PC-3 (cell line): ENCODE data around the gene ARID5B.

Experiments
- CTCF ChIP-seq: fragments of 300-600 bp; sonication (generic); conservative IDR thresholded peaks from 2 replicates; pipeline ENCODE4 v1.5.1; 2017; ENCODE audit warnings: antibody characterized with exemption, low read depth, mild to moderate bottlenecking, low read length
- EZH2 ChIP-seq: fragments of 300-600 bp; sonication (generic); IDR thresholded peaks from one replicate; pipeline ENCODE4 v1.6.1; 2017; ENCODE audit warnings: antibody characterized with exemption, mild to moderate bottlenecking, low read length; ENCODE audit not compliant: unreplicated experiment

DNA sequence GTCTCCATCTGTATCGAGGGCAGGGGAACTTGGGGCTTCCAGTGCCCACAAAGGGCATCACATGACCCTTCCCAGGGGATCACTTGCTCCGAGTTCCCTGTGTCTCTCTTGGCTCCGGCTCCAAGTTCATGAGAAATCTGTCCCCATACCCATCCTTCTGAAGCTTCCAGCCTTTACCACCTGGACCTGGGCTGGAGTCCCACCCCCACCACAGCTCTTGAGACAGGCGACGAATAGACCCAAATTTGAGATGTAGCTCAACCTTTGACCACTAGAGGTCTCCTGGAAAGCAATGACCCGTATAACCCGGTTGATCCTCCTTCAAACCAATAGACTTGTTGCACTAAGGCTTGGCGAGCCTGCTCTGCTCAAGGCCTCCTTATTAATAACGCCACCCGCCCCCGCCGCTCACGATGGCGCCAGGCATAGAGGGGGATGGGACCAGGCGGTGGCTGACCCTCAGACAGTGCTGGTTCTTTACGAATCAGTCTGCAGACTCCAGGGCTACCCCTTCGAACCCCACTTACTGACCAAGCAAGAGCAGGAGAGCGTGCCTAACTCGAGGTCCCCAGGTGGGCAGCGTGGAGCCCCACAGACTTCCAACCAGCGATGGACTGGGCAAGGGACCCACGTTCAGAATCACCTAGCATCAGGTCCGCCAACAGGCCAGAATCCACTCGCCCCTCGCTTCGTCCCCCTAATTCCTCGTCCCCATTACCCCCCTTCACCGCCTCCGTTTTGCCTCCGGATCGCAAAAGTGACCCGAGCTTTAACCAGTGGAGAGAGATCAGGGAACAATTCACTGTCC is 4.4 kb upstream of the ARID5B start:
- peak; percentile 99 for TF ChIP-seq CTCF
- no peak for TF ChIP-seq EZH2
